ENCODE results near the gene AXIN2.

Gene AXIN2

DNA sequence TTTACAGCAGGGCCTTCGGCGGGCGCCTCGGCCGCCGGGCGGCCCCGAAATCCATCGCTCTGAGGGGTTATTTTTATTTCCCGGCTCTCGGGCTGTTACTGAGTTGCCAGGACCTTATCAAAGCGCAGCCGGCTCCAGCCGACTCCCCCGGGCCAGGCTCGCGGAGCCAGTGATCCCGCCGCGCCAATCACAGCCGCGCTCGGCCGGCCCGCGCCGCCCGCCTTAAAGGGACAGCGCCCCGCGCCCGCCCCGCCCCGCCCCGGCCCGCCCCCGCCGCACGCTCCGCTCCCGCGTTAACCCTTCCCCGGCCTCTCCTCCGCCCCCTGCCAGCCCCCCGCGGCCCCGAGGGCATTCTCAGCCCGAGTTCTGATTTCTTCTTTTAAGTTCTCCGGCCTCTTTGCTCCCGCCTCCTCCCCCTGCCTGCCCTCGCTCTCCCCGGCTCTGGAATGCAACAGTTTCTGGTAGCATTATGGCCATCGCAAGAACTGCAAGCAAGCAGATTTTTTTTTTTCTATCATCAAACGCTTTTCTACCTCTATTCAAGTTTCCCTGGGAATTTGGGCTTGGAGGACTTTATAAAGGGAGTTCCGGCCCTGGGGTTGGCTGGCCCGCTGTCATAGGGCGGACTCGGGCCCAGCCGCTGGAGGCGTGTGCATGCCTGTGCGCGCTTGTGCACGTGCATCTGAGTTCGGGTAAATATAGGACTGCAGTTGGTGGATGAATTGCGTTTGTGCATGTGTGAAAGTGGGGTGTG, at the start of gene AXIN2:
Gene AXIN2, minus strand, starts transcription at position 197 of the 754 bp plus-strand sequence. CDS start 3,028 bp downstream, outside the sequence.
- DNase-seq: peak; percentile 87

GRCh38 chr17:65609749-65610148, 48.3 kb upstream of the AXIN2 start:
- DNase-seq: no peak

- DNase-seq: no peak
Measured at GRCh38 chr17:65609286-65609685, 47.8 kb upstream of the AXIN2 start.

DNA sequence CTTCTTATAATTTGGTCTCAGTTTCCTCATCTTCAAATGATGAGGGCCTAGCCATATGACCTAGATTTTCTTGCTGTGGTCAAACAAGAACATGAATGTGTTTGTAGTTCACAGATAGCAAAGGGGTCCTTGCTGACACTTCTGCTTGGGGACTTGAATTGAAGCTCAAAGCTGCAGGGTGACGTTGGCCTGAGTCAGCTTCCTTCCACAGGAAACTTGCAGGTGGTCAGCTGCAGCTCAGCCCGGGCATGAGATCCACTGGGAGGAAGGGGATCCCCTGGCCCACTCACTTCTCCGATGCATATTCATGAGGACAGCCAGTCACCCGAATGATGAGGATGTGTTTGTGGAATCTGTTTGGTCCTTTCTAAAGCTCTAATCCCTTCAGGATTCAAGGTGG, 42.6 kb upstream of the AXIN2 start:
- DNase-seq: no peak

DNA sequence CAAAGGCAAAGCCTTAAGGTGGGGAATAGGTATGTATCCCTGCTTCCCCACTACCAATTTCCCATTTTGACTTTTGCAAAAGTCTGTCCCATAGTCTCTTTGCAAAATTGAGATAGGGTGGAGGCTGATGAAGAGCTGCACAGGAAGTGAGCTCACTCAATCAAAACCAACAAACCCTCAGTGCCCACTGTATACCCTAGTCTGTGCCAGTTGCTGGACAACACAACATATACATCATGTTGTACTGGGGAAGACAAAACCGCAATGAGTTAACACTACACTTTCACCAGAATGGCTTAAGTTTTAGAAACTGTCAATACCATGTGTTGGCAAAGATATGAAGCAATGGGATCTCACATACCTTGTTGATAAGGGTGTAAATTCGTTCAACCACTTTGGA, 40.4 kb upstream of the AXIN2 start:
- no peak for DNase-seq

GRCh38 chr17:65601145-65601544, 39.7 kb upstream of the AXIN2 start:
- DNase-seq: no peak

GRCh38 chr17:65600518-65600917, 39.1 kb upstream of the AXIN2 start:
- DNase-seq: no peak

GRCh38 chr17:65599650-65600049, 38.2 kb upstream of the AXIN2 start:
- no peak for DNase-seq

DNA sequence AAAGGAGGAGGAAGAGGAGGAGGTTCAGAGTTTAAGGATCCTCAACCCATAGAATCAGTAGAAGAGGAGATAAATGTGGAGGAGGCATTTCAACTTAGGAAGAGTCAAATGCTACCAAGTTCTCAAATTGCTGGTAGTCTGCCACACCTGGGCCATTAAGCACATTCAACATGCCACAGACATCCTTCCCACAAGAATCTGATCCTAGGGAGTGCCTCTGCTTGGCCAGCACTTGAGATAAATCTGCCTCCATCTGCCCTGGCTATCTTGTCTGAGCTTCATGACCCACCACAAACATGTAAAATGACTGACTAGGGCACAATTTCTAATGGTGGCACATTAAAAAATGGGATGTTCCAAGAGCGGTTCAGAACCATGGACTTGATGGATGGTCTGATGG, 37.3 kb upstream of the AXIN2 start:
- no peak for DNase-seq

DNA sequence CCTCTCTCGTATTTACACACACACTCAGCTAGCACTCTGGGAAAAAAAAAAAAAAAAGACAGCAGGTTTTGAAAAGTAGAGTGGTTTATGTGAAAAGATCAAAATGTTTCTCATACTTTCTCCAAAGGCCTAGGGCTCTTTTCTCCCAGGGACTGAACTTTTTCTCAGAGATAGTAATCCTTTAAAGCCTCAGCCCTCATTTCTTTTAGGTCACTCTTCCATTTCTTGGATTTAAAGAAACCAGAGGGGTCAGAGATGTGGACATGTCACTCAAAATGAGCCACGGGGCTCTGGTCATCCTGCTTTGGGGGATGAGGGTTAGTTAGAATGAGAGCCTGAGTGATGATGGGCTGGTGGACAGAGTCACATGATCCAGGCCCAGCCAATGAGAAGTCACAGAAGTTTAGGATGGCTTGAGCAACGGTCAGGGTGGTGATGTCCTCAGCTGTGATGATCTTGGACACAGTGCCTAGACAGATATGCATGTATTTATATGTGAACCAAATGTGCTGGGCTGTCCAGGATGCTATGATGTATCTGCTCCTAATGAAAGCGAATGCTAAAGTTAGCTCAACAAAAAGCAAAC, 33.7 kb upstream of the AXIN2 start:
- DNase-seq: no peak

DNA sequence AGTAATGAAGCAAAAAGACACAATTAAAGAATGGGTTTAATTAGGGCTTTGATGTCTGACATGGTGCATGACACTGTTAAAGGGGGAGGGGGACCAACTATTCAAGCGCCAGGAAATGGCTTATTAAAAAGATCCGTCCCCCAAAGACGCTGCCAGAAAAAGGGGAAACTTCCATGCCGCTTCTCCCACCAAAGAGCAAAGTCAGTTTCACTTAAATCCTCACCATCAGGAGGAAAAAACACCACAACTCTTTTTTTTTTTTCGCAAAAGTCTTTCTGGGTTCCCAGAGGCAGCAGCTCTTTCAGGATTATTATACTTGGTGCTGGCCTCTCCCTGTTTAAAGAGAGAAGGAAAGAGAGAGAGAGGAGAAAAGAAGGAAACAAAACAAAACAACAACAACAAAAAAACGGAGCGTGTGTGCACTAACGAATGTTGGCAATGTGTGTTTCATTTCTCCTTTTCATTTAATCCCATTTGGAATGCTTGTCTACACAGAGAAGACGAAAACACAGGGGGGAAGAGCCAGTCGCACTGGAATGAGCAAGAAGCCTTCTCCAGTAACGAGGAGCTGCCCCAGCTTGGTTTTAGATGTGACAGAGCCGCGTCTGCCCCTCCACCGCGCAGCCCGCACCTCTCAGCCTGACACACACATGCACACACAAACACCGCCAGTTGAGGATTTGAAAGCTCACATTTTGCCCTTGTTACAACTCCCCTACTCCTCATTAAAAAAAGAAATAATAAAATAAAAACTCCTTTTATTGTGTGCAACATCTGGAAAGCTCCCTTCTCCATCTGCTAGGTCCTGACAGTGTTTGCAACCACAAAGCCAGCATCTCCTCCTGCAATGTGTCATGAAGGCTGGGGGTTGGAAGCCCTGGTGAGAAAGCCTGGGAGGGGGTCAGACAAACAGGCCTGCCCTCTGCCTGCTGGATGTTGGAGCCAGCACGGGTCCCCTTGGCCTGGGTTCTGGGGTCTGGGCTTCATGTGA, 32.7 kb upstream of the AXIN2 start:
- DNase-seq: no peak

GRCh38 chr17:65593092-65593854, 31.8 kb upstream of the AXIN2 start:
- DNase-seq: no peak

DNA sequence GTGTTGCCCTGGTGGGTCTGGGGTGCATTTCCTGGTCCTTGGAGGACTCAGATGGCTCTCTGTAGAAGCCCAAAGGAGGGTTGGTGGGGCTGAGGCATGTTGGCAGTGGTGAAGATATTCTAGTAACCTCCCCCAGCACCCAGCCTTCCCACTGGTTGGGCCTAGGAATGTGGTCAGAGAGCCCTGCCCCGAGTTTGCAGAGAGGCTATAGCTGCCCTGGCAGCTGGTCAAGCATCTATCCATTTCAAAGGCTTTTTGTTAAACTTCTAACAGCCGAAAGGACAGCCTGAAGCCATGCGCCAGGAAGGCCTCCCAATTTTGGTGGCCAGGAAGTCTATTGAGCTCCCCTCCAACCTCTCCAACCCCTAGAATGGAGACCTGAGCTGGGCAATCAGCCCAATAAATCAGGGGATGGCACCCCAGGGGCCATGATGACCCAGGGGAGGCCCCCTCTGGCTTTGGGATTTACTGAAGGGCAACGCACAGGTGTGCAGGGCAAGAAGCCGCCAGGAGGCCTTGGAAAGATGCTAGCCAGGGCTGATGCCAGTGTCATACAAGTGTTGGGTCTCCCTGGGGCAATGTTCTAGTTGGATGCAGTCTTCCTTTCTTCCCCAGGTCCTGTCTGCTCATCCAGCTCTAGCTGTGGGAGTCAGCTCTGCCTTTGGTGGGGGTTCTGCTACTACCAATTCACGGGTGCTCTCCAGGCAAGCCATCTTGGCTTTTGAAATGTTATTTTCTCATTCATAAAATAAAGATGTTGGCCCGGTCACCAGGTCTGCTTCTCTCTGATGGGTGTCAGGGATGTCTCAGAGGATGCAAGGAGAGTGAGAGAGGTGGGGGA, 30.9 kb upstream of the AXIN2 start:
- DNase-seq: no peak

DNA sequence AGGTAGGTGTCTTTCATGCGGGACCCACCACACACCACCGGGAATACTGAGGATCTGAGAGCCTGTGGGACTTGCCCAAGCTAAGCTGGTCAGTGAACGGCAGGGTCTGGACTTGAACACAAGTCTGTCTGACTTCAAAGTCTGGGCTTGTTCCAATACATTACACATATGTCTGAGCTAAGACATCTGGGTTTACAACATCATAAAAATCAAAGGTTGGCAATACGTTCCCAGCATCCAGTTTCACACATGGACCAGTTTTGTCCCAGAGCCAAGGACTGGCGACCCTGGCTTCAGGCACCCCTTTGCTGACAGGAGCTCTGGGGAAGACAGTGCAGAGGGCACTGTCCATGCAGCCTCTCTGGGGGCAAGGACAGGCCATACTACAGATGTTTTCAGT, 27.9 kb upstream of the AXIN2 start:
- DNase-seq: no peak

DNA sequence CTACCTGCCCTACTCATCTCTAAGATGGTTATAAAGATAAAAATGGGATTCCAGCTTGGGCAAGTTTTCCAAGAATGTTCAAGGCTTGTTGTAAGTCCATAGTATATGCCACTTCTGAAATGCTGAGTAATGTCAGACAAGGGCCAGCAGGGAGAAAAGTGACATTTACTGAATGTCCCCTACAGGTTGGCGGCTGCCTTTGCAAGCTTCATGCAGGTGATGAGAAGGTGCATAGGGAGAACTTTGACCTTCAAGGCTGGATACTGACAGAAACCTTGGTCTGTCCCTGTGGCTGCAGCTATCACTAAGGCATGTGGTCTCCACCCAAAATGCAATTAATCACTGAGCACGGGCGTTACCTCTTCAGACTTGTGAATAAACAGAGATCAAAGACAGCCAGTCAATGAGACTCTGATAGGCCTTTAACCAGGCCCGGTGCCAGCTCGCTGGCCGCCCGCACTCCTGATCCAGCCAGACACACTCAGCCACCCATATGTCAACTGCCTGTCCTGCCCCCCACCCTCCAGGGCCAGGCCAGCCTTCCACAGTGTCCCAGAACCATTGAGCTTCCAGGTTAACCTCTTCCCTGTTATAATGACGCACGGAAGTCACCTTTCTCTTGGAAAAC, 26.8 kb upstream of the AXIN2 start:
- DNase-seq: no peak

GRCh38 chr17:65587534-65588180, 26.2 kb upstream of the AXIN2 start:
- no peak for DNase-seq

- no peak for DNase-seq
Measured at GRCh38 chr17:65586899-65587298, 25.5 kb upstream of the AXIN2 start.

- DNase-seq: no peak
Measured at GRCh38 chr17:65584604-65585521, 23.4 kb upstream of the AXIN2 start.

- no peak for DNase-seq
Measured at GRCh38 chr17:65583921-65584603, 22.6 kb upstream of the AXIN2 start.
